Motor neuron (in vitro differentiated cells): ENCODE data around the gene LINC00305. TPM values are rescaled to one million over a fixed set of nuclear protein-coding genes. Genes with fewer than 3 reads are reported as not detected.

Experiments used
- ATAC-seq, 8 experiments: fragments of 200-7000 bp; cut with Tn5 transposase; replicated peaks in 6 of 8; 2 replicates each; pipeline ENCODE4 v1.8.0; 2021; ENCODE audit warnings: mild to moderate bottlenecking in 8 of 8, moderate library complexity in 8 of 8
- H3K27ac ChIP-seq, 2 donors: fragments of 250-450 bp; sonication (Bioruptor Pico); 2 replicates each; pipeline ENCODE4 v1.9.0; 2021; ENCODE audit warnings: antibody characterized with exemption in 2 of 2, mild to moderate bottlenecking in 2 of 2, moderate library complexity in 1 of 2
- H3K4me1 ChIP-seq, 2 donors: fragments of 250-450 bp; sonication (Bioruptor Pico); replicated peaks in 1 of 2; 2 replicates each; pipeline ENCODE4 v1.6.1; 2021; ENCODE audit warnings: antibody characterized with exemption in 2 of 2, mild to moderate bottlenecking in 2 of 2, moderate library complexity in 1 of 2
- H3K4me3 ChIP-seq, 5 donors: fragments of 250-450 bp; sonication (Bioruptor Pico); 2 replicates each; pipeline ENCODE4 v1.9.0; 2021; ENCODE audit warnings: antibody characterized with exemption in 5 of 5, mild to moderate bottlenecking in 5 of 5, moderate library complexity in 4 of 5
- WGBS, 10 experiments: fragments of 450-650 bp; shearing (Covaris generic); methylation state at CpG; one replicate each; pipeline ENCODE4 v1.0.0; 2022; 5-methylcytosine and 5-hydroxymethylcytosine counted together
- in situ Hi-C, 9 experiments: fragments of 400-800 bp; cut with MboI; loops; one replicate each; pipeline ENCODE4 v1.15.0; 2021; ENCODE audit warnings: low sequenced_read_pairs in 9 of 9, low pct_unique_long_range_greater_than_20kb in 2 of 9; ENCODE audit not compliant: unreplicated experiment in 9 of 9
- total RNA-seq, 8 experiments: library from RNA; unstranded; fragments of 300-600 nt; gene quantifications; 2 replicates each; pipeline versions ENCODE4 v1.2.3 to v1.2.4, GENCODE V29; 2022

The LINC00305 gene
- total RNA-seq, 8 experiments from 2014 or later, result not detected

GRCh38 chr18:64149916-64150438 lies 1.1 kb upstream of the LINC00305 start:
- ATAC-seq, result peak in 1 of 8 experiments; percentile 53
- 0 to 96% (median 84%) methylated on average over 2 to 10 of the region's 11 CpGs for WGBS, 10 experiments
- no peak overlapping the region for H3K27ac ChIP-seq
- H3K4me1 ChIP-seq, result peaks cover 0 to 8% of the 10 kb centered on the region in 2 donors
- H3K4me3 ChIP-seq, result no peak overlapping the region
- in situ Hi-C loops, result no loop called here

GRCh38 chr18:64142904-64143303 lies 6.0 kb downstream of the LINC00305 start:
- no peak overlapping the region for H3K4me3 ChIP-seq
- peaks cover 5 to 11% of the 10 kb centered on the region in 2 donors for H3K4me1 ChIP-seq
- 11 to 100% (median 85%) methylated on average over 1 of the region's 1 CpG; no CpG with 5 or more reads in 2 of the 10 experiments for WGBS, 10 experiments
- in situ Hi-C loops, result no loop called here
- ATAC-seq, result no peak
- H3K27ac ChIP-seq, result no peak overlapping the region

- Histone ChIP-seq H3K4me1 (peaks cover 5 to 12% of the 10 kb centered on the region in 2 donors), H3K27ac (no peak overlapping the region), H3K4me3 (no peak overlapping the region)
- no peak for ATAC-seq
- in situ Hi-C loops, result no loop called here
- WGBS, 10 experiments, result 0 to 100% (median 86%) methylated on average over 1 of the region's 1 CpG; no CpG with 5 or more reads in 2 of the 10 experiments
These were observed 11.0 kb downstream of the LINC00305 start for GRCh38 chr18:64137914-64138313.

- Histone ChIP-seq H3K4me1 (peaks cover 5 to 12% of the 10 kb centered on the region in 2 donors), H3K27ac (no peak overlapping the region), H3K4me3 (no peak overlapping the region)
- WGBS, 10 experiments, result 6 to 88% (median 65%) methylated on average over 2 to 6 of the region's 6 CpGs
- in situ Hi-C loops, result no loop called here
- ATAC-seq, result no peak
These were observed 14.7 kb downstream of the LINC00305 start for GRCh38 chr18:64134044-64134747.

GRCh38 chr18:64132871-64133270 lies 16.0 kb downstream of the LINC00305 start:
- H3K4me3 ChIP-seq, result no peak overlapping the region
- H3K4me1 ChIP-seq, result peaks cover 0 to under 1% of the 10 kb centered on the region in 2 donors
- in situ Hi-C loops, result no loop called here
- 0 to 100% (median 50%) methylated on average over 1 of the region's 2 CpGs; no CpG with 5 or more reads in 4 of the 10 experiments for WGBS, 10 experiments
- H3K27ac ChIP-seq, result no peak overlapping the region
- ATAC-seq, result no peak

- in situ Hi-C loops, result no loop called here
- WGBS, 10 experiments, result 42 to 100% (median 85%) methylated on average over 1 to 2 of the region's 2 CpGs; no CpG with 5 or more reads in 2 of the 10 experiments
- Histone ChIP-seq H3K4me3 (no peak overlapping the region), H3K4me1 (no peaks in the 10 kb centered on the region), H3K27ac (no peak overlapping the region)
- no peak for ATAC-seq
These were observed 17.6 kb downstream of the LINC00305 start for GRCh38 chr18:64131314-64131713.

GRCh38 chr18:64127172-64127571 lies 21.7 kb downstream of the LINC00305 start:
- 6 to 100% (median 57%) methylated on average over 1 to 2 of the region's 2 CpGs; no CpG with 5 or more reads in 6 of the 10 experiments for WGBS, 10 experiments
- in situ Hi-C loops, result no loop called here
- Histone ChIP-seq H3K4me3 (no peak overlapping the region), H3K4me1 (no peaks in the 10 kb centered on the region), H3K27ac (no peak overlapping the region)
- ATAC-seq, result no peak

- H3K4me3 ChIP-seq, result no peak overlapping the region
- no peak for ATAC-seq
- peaks cover 3 to 5% of the 10 kb centered on the region in 2 donors for H3K4me1 ChIP-seq
- no peak overlapping the region for H3K27ac ChIP-seq
- in situ Hi-C loops, result no loop called here
- WGBS, 10 experiments, result 0 to 100% (median 38%) methylated on average over 1 of the region's 1 CpG; no CpG with 5 or more reads in 5 of the 10 experiments
These were observed 29.0 kb downstream of the LINC00305 start for GRCh38 chr18:64119916-64120315.

- in situ Hi-C loops, result no loop called here
- Histone ChIP-seq H3K4me3 (no peak overlapping the region), H3K27ac (no peak overlapping the region), H3K4me1 (peaks cover 3 to 5% of the 10 kb centered on the region in 2 donors)
- 0 to 100% (median 91%) methylated on average over 1 to 3 of the region's 3 CpGs; no CpG with 5 or more reads in 1 of the 10 experiments for WGBS, 10 experiments
- no peak for ATAC-seq
These were observed 30.5 kb downstream of the LINC00305 start for GRCh38 chr18:64118406-64118805.

GRCh38 chr18:64116571-64117175 lies 32.2 kb downstream of the LINC00305 start:
- H3K4me1 ChIP-seq, result peaks cover 3 to 5% of the 10 kb centered on the region in 2 donors
- H3K27ac ChIP-seq, result no peak overlapping the region
- 0 to 100% (median 21%) methylated on average over 1 to 5 of the region's 5 CpGs for WGBS, 10 experiments
- no peak overlapping the region for H3K4me3 ChIP-seq
- in situ Hi-C loops, result no loop called here
- ATAC-seq, result peak in 3 of 8 experiments; percentile 35 to 52 (median 43)

- 20 to 97% (median 81%) methylated on average over 2 to 3 of the region's 3 CpGs; no CpG with 5 or more reads in 2 of the 10 experiments for WGBS, 10 experiments
- no peak overlapping the region for H3K4me3 ChIP-seq
- peaks cover 3 to 5% of the 10 kb centered on the region in 2 donors for H3K4me1 ChIP-seq
- H3K27ac ChIP-seq, result no peak overlapping the region
- in situ Hi-C loops, result no loop called here
- no peak for ATAC-seq
These were observed 33.0 kb downstream of the LINC00305 start for GRCh38 chr18:64115881-64116280.

- Histone ChIP-seq H3K4me3 (no peak overlapping the region), H3K4me1 (peaks cover under 1 to 3% of the 10 kb centered on the region in 2 donors), H3K27ac (no peak overlapping the region)
- ATAC-seq, result no peak
- in situ Hi-C loops, result no loop called here
- 0 to 97% (median 85%) methylated on average over 1 to 9 of the region's 9 CpGs; no CpG with 5 or more reads in 1 of the 10 experiments for WGBS, 10 experiments
These were observed 36.9 kb downstream of the LINC00305 start for GRCh38 chr18:64111950-64112349.

- Histone ChIP-seq H3K4me3 (no peak overlapping the region), H3K27ac (no peak overlapping the region), H3K4me1 (no peaks in the 10 kb centered on the region)
- in situ Hi-C loops, result no loop called here
- ATAC-seq, result no peak
- 10 to 100% (median 75%) methylated on average over 1 to 7 of the region's 7 CpGs; no CpG with 5 or more reads in 1 of the 10 experiments for WGBS, 10 experiments
These were observed 38.0 kb downstream of the LINC00305 start for GRCh38 chr18:64110692-64111480.
